HCT116 (cell line): ENCODE measurements around the gene HRG.

Source experiments
- CBX3 ChIP-seq: IDR thresholded peaks from 2 replicates; pipeline ENCODE4 v1.6.1; 2012; ENCODE audit warnings: low read depth
- EGR1 ChIP-seq: IDR thresholded peaks from 2 replicates; pipeline ENCODE4 v1.6.1; 2012; ENCODE audit warnings: low read depth
- EZH2 ChIP-seq: fragments of 200-600 bp; sonication (generic); IDR thresholded peaks from 2 replicates; pipeline ENCODE4 v1.6.1; 2017; ENCODE audit warnings: antibody characterized with exemption, mixed run types
- EZH2phosphoT487 ChIP-seq: fragments of 200-600 bp; IDR thresholded peaks from 2 replicates; pipeline ENCODE4 v1.6.1; 2018; ENCODE audit warnings: antibody characterized with exemption, borderline replicate concordance
- POLR2A ChIP-seq: IDR thresholded peaks from 2 replicates; pipeline ENCODE4 v1.7.0; 2011; ENCODE audit warnings: borderline replicate concordance; ENCODE audit not compliant: insufficient read depth, insufficient read length; ENCODE audit errors: extremely low read depth
- POLR2AphosphoS5 ChIP-seq: IDR thresholded peaks from 2 replicates; pipeline ENCODE4 v1.6.1; 2011; ENCODE audit warnings: mild to moderate bottlenecking, low read depth, low read length, moderate library complexity
- SP1 ChIP-seq: IDR thresholded peaks from 2 replicates; pipeline ENCODE4 v1.6.1; 2012; ENCODE audit warnings: low read depth
- YY1 ChIP-seq: IDR thresholded peaks from 2 replicates; pipeline ENCODE4 v1.6.1; 2011; ENCODE audit warnings: low read length, low read depth, moderate library complexity, mild to moderate bottlenecking; ENCODE audit not compliant: insufficient replicate concordance; ENCODE audit errors: extremely low read depth
- ZNF274 ChIP-seq: fragments of 200-500 bp; sonication (Bioruptor generic); IDR thresholded peaks from 2 replicates; pipeline ENCODE4 v1.6.1; 2014; ENCODE audit warnings: mild to moderate bottlenecking, low read depth, low read length, inconsistent platforms
- TF ChIP-seq, protein P1 (sequence below): IDR thresholded peaks from 2 replicates; pipeline ENCODE4 v1.6.1; 2012
- TF ChIP-seq, protein P2 (sequence below): IDR thresholded peaks from 2 replicates; pipeline ENCODE4 v1.6.1; 2012; ENCODE audit warnings: low read depth
- TF ChIP-seq, protein P3 (sequence below), 3 experiments: fragments of 200-600 bp in 1 of 3; sonication (generic) in 1 of 3; IDR thresholded peaks in 2 of 3; conservative IDR thresholded peaks in 1 of 3; 2 replicates each; pipeline ENCODE4 v1.5.1; 2012 to 2017; ENCODE audit warnings: low read depth in 2 of 3, low read length in 2 of 3, antibody characterized with exemption in 1 of 3, borderline replicate concordance in 1 of 3, control low read depth in 1 of 3, mild to moderate bottlenecking in 1 of 3, mixed read lengths in 1 of 3, mixed run types in 1 of 3, moderate library complexity in 1 of 3; ENCODE audit not compliant: insufficient read depth in 1 of 3

DNA sequence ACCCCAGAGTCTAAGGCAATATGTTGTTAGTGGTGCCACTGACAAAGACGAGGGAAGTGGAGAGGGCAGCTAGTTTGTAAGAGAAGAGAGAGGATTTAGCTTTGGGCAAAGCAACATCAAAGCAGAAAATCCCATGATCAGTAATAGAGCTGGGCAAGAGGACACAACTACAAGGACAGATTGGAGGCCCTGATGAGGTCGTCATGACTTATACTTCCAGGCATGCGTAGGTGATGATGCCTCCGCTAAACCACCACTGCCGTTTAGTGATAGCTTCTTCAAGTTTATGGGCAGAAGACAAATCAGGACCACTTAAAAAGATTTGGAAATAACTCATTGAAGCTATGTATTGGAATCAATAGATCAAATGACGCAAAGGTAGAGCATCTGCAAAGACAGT is 2.6 kb downstream of the HRG start:
- TF ChIP-seq, protein P1, sequence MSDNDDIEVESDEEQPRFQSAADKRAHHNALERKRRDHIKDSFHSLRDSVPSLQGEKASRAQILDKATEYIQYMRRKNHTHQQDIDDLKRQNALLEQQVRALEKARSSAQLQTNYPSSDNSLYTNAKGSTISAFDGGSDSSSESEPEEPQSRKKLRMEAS = no peak
- TF ChIP-seq, protein P2, sequence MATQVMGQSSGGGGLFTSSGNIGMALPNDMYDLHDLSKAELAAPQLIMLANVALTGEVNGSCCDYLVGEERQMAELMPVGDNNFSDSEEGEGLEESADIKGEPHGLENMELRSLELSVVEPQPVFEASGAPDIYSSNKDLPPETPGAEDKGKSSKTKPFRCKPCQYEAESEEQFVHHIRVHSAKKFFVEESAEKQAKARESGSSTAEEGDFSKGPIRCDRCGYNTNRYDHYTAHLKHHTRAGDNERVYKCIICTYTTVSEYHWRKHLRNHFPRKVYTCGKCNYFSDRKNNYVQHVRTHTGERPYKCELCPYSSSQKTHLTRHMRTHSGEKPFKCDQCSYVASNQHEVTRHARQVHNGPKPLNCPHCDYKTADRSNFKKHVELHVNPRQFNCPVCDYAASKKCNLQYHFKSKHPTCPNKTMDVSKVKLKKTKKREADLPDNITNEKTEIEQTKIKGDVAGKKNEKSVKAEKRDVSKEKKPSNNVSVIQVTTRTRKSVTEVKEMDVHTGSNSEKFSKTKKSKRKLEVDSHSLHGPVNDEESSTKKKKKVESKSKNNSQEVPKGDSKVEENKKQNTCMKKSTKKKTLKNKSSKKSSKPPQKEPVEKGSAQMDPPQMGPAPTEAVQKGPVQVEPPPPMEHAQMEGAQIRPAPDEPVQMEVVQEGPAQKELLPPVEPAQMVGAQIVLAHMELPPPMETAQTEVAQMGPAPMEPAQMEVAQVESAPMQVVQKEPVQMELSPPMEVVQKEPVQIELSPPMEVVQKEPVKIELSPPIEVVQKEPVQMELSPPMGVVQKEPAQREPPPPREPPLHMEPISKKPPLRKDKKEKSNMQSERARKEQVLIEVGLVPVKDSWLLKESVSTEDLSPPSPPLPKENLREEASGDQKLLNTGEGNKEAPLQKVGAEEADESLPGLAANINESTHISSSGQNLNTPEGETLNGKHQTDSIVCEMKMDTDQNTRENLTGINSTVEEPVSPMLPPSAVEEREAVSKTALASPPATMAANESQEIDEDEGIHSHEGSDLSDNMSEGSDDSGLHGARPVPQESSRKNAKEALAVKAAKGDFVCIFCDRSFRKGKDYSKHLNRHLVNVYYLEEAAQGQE = no peak
- no peak for TF ChIP-seq CBX3
- TF ChIP-seq, protein P3, sequence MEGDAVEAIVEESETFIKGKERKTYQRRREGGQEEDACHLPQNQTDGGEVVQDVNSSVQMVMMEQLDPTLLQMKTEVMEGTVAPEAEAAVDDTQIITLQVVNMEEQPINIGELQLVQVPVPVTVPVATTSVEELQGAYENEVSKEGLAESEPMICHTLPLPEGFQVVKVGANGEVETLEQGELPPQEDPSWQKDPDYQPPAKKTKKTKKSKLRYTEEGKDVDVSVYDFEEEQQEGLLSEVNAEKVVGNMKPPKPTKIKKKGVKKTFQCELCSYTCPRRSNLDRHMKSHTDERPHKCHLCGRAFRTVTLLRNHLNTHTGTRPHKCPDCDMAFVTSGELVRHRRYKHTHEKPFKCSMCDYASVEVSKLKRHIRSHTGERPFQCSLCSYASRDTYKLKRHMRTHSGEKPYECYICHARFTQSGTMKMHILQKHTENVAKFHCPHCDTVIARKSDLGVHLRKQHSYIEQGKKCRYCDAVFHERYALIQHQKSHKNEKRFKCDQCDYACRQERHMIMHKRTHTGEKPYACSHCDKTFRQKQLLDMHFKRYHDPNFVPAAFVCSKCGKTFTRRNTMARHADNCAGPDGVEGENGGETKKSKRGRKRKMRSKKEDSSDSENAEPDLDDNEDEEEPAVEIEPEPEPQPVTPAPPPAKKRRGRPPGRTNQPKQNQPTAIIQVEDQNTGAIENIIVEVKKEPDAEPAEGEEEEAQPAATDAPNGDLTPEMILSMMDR (IDR thresholded peaks at IDR 0.05 in 2 of 3, conservative IDR thresholded peaks at IDR 0.05 in 1 of 3; ENCODE audit: borderline replicate concordance in 1 of 3, insufficient read depth in 1 of 3, low read depth in 2 of 3, low read length in 2 of 3) = no peak
- no peak for TF ChIP-seq POLR2A
- TF ChIP-seq YY1 = no peak
- TF ChIP-seq SP1 = no peak
- no peak for TF ChIP-seq EZH2phosphoT487
- TF ChIP-seq ZNF274 = no peak
- no peak for TF ChIP-seq EZH2
- no peak for TF ChIP-seq POLR2AphosphoS5
- no peak for TF ChIP-seq EGR1
